Caco-2 (cell line): ENCODE data around the gene OR7D2. TPM values are rescaled to one million over a fixed set of nuclear protein-coding genes. Genes with fewer than 3 reads are reported as not detected.

Experiments used
- BruUV-seq: library from RNA; stranded (reverse); fragments of 400-500 nt; replicated peaks from 2 replicates; lab custom pipeline; 2021; lab: Mats Ljungman, UMichigan
- CTCF ChIA-PET: fragments of 300-600 bp; sonication (Branson Sonifier 250); formaldehyde crosslinking; loops from one replicate; lab custom pipeline; 2022; ENCODE audit warnings: antibody characterized with exemption; lab: Charles Lee
- POLR2A ChIA-PET: fragments of 300-600 bp; sonication (Branson Sonifier 250); formaldehyde crosslinking; loops from one replicate; lab custom pipeline; 2022; ENCODE audit warnings: antibody characterized with exemption; lab: Charles Lee
- DNase-seq, 2 experiments: peaks; one replicate each; pipeline versions ENCODE4 v3.0.0 to v3.0.0-alpha.2; 2020 to 2022
- H3K27me3 ChIP-seq: replicated peaks from 2 replicates; pipeline ENCODE4 v1.6.0; 2011; ENCODE audit warnings: low read length; ENCODE audit not compliant: control insufficient read depth, insufficient read depth
- H3K36me3 ChIP-seq: 2 replicates; pipeline ENCODE4 v1.5.1; 2011; ENCODE audit warnings: low read length; ENCODE audit not compliant: control insufficient read depth, insufficient read depth
- H3K4me1 ChIP-seq: fragments of 250-450 bp; sonication (Bioruptor Pico); 2 replicates; pipeline ENCODE4 v1.5.1; 2020; ENCODE audit warnings: mild to moderate bottlenecking
- H3K4me3 ChIP-seq: 2 replicates; pipeline ENCODE4 v1.5.1; 2011; ENCODE audit warnings: low read depth, mild to moderate bottlenecking, control low read depth, low read length
- H3K9me3 ChIP-seq: fragments of 250-450 bp; sonication (Bioruptor Pico); 2 replicates; pipeline ENCODE4 v1.5.1; 2020; ENCODE audit warnings: mild to moderate bottlenecking, moderate library complexity
- H3K27ac Mint-ChIP-seq: one replicate; pipeline ENCODE4 v1.8.0; 2022; ENCODE audit warnings: mixed read lengths; ENCODE audit not compliant: unreplicated experiment
- H3K27me3 Mint-ChIP-seq: one replicate; pipeline ENCODE4 v1.8.0; 2022; ENCODE audit warnings: mixed read lengths; ENCODE audit not compliant: insufficient read depth, unreplicated experiment
- H3K36me3 Mint-ChIP-seq: one replicate; pipeline ENCODE4 v1.8.0; 2022; ENCODE audit warnings: mild to moderate bottlenecking, mixed read lengths; ENCODE audit not compliant: insufficient read depth, unreplicated experiment
- H3K4me1 Mint-ChIP-seq: one replicate; pipeline ENCODE4 v1.8.0; 2022; ENCODE audit warnings: low read depth, mixed read lengths; ENCODE audit not compliant: unreplicated experiment
- H3K4me3 Mint-ChIP-seq: one replicate; pipeline ENCODE4 v1.8.0; 2022; ENCODE audit warnings: mild to moderate bottlenecking, moderate library complexity, mixed read lengths; ENCODE audit not compliant: unreplicated experiment
- H3K9me3 Mint-ChIP-seq: one replicate; pipeline ENCODE4 v1.8.0; 2022; ENCODE audit warnings: mixed read lengths; ENCODE audit not compliant: unreplicated experiment
- CTCF ChIP-seq, 2 experiments: fragments of 200-600 bp in 1 of 2; IDR thresholded peaks; 1 replicate in 1 of 2; 2 replicates in 1 of 2; pipeline versions ENCODE4 v1.5.1 to v1.8.0; 2011 to 2022; ENCODE audit warnings: antibody characterized with exemption in 1 of 2, control low read depth in 1 of 2, inconsistent platforms in 1 of 2, low read depth in 1 of 2, low read length in 1 of 2, mild to moderate bottlenecking in 1 of 2, moderate library complexity in 1 of 2; ENCODE audit not compliant: insufficient read depth in 1 of 2, severe bottlenecking in 1 of 2, unreplicated experiment in 1 of 2
- intact Hi-C: fragments of 100-400 bp; cut with micrococcal nuclease; formaldehyde crosslinking; loops from one replicate; pipeline ENCODE4 v1.10.0; 2022; ENCODE audit not compliant: unreplicated experiment
- total RNA-seq: library from RNA; stranded (reverse); gene quantifications from 2 replicates; pipeline ENCODE4 v1.2.3, GENCODE V29; 2022

Gene OR7D2
- total RNA-seq, 1 experiment from 2014 or later: not detected

DNA sequence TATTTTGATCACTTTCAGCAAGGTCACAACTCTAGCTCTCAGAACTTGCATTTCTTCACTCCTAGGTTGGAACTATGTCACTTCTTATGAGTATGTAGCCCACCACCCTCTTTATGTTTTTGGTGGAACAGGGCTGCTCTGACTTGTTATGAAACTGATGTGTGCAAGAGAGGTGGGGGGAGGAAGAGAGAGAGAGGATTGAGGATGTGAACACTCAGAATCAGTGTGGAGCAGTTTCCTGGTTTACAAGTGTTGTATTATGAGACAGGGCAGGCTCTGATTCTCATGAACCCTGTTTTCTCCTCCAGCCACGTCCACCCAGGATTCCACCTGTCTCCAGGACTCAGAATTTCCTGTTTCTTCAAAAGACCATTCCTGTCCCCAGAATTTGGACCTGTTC, 22.5 kb upstream of the OR7D2 start:
- no peak for DNase-seq
- Mint-ChIP-seq H3K27me3 (no peaks in the 10 kb centered on the region), H3K27ac (no peak overlapping the region), H3K36me3 (peaks cover 84% of the 10 kb centered on the region), H3K4me1 (no peaks in the 10 kb centered on the region), H3K9me3 (peaks cover 32% of the 10 kb centered on the region), H3K4me3 (no peak overlapping the region)
- peaks cover 18% of the 10 kb centered on the region for H3K36me3 ChIP-seq
- ChIA-PET CTCF (no interaction called here), POLR2A (no interaction called here)
- intact Hi-C loops: no loop called here
- no peaks in the 10 kb centered on the region for H3K4me1 ChIP-seq
- H3K4me3 ChIP-seq: no peak overlapping the region
- peaks cover 27% of the 10 kb centered on the region for H3K9me3 ChIP-seq
- no peak for TF ChIP-seq CTCF (IDR thresholded peaks at IDR 0.05; ENCODE audit: insufficient read depth in 1 of 2, low read depth in 1 of 2, low read length in 1 of 2, severe bottlenecking in 1 of 2, unreplicated experiment in 1 of 2)
- no peaks in the 10 kb centered on the region for H3K27me3 ChIP-seq
- BruUV-seq: no TSS peak

- POLR2A ChIA-PET: no interaction called here
- H3K27ac Mint-ChIP-seq: no peak overlapping the region
- CTCF ChIA-PET: no interaction called here
- Histone ChIP-seq H3K27me3 (no peaks in the 10 kb centered on the region), H3K4me3 (no peak overlapping the region), H3K4me1 (no peaks in the 10 kb centered on the region), H3K9me3 (peaks cover under 1% of the 10 kb centered on the region), H3K36me3 (peaks cover 20% of the 10 kb centered on the region)
- intact Hi-C loops: no loop called here
- no peaks in the 10 kb centered on the region for H3K27me3 Mint-ChIP-seq
- TF ChIP-seq CTCF (IDR thresholded peaks at IDR 0.05; ENCODE audit: insufficient read depth in 1 of 2, low read depth in 1 of 2, low read length in 1 of 2, severe bottlenecking in 1 of 2, unreplicated experiment in 1 of 2): no peak
- H3K9me3 Mint-ChIP-seq: peaks cover 11% of the 10 kb centered on the region
- no peak for DNase-seq
- peaks cover 95% of the 10 kb centered on the region for H3K36me3 Mint-ChIP-seq
- no peaks in the 10 kb centered on the region for H3K4me1 Mint-ChIP-seq
- no peak overlapping the region for H3K4me3 Mint-ChIP-seq
- no TSS peak for BruUV-seq
Observed at GRCh38 chr19:9159891-9160290, 18.9 kb upstream of the OR7D2 start.

DNA sequence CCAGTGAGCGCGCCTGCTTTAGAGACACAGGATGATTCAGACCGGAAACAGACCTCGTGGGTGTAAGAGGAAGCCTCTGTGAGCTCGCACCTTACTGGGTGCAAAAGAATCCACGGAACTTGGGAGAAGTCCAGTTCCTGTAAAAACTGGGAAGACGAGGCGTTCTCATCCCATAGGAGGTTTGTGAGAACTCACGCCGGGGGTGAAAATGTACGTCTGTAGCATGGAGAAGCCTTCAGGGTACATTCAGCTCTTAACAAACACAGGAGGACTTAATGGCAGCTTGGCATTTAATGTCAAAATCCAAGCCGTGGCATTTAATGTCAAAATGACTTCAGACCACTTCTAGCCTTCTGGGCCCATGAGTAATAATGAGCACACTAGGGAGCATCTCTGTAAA, 17.4 kb upstream of the OR7D2 start:
- no peaks in the 10 kb centered on the region for H3K9me3 Mint-ChIP-seq
- Histone ChIP-seq H3K9me3 (no peaks in the 10 kb centered on the region; the same call in 1 of the 2 replicates), H3K4me1 (no peaks in the 10 kb centered on the region), H3K36me3 (peaks cover 20% of the 10 kb centered on the region), H3K27me3 (no peaks in the 10 kb centered on the region), H3K4me3 (no peak overlapping the region)
- no peak for DNase-seq
- CTCF ChIA-PET: no interaction called here
- POLR2A ChIA-PET: no interaction called here
- H3K4me1 Mint-ChIP-seq: no peaks in the 10 kb centered on the region
- peaks cover 95% of the 10 kb centered on the region for H3K36me3 Mint-ChIP-seq
- no TSS peak for BruUV-seq
- no peak for TF ChIP-seq CTCF (IDR thresholded peaks at IDR 0.05; ENCODE audit: insufficient read depth in 1 of 2, low read depth in 1 of 2, low read length in 1 of 2, severe bottlenecking in 1 of 2, unreplicated experiment in 1 of 2)
- H3K27ac Mint-ChIP-seq: no peak overlapping the region
- H3K4me3 Mint-ChIP-seq: no peak overlapping the region
- H3K27me3 Mint-ChIP-seq: no peaks in the 10 kb centered on the region
- intact Hi-C loops: no loop called here
